Hematopoietic multipotent progenitor cell treated with erythropoietin and hydrocortisone succinate and interleukin-3 and kit ligand, for 4 days (in vitro differentiated cells): ENCODE results near the gene SRBD1.
"Not testable (repeated sequence)": the region's sequence is repeated elsewhere in the genome, so short reads cannot be mapped to it uniquely, and the experiment has no call there.

Experiments
- DNase-seq: peaks from one replicate; pipeline ENCODE4 v3.0.0-alpha.2; 2015

The SRBD1 gene

DNA sequence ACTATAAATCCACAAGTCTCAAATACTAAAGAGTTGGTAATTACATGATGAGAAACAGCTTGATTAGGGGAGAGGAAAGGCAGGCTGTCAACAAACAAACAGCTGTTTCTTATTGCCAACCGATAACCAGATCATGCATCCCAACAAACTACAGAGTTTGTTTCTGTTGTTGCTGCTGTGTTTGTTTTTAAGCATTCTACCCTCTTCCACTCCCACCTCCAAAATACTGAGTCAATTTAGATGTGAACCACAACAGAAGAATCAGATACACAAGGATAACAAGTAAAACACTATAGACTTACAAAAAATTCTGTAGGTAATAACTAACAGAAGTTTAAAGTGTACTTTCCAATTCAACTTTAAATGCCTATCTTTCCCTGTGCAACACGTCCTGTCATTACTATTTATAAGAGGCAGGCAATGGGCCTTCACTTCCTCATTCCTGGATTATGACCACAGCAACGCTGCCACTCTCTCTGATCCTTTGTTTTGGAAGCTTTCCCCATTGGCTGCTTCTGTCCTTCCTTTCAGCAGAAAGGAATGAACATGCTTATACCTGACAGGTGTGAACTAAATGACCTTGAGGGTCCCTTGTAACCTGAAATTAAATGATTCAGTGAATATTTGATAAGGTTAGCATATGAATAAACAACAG is 152.0 kb downstream of the SRBD1 start:
- peak; percentile 57 for DNase-seq

DNA sequence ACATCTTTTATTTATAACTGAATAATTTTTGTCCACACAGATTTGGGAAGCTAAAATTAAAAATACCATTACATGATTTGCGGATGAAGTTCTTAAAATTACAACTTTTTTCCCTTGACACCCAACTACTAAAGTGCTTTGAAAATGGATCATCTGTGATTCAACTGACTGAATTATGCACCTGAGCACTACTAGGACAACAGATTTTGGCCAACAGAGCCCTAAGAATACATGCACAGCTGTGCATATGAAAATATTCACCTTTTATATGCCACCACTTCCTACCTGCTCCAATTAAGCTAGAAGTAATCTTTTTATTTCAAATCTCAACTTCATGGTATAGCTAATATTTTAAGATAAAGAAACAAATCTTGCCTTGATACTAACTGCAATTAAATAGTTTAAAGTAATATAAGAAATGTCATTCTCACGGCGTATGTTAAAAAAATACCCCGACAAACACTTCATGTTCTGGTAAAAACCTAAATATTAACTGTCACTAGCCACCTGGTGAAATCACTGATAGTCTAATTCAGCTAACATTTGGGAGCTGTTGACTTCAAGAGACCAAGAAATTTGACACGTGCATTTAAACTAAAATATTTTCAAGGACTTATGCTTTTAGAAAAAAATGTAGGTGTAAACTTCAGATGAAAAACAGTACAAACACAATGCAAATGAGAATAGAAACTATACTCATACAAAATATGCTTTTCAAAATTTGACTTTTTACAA is 153.7 kb downstream of the SRBD1 start:
- no peak for DNase-seq

DNA sequence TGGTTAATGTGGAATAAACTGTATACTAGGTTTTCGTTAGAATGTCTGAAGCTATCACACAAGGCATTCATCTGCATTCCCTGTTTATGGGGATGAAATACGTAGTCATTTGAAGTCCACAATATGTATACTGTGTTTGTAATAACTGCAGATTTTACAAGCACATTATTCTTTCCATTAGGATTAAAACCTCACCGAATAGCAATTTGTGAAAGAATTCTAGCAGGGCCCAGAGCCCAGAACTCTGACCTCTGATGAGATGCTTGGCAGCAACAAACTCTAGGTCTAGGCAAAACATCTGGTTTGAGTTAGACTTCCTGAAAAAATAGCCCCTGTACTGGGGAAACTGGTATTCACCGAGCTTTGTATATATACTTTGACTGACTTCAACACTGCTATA is 158.2 kb downstream of the SRBD1 start:
- no peak for DNase-seq

DNA sequence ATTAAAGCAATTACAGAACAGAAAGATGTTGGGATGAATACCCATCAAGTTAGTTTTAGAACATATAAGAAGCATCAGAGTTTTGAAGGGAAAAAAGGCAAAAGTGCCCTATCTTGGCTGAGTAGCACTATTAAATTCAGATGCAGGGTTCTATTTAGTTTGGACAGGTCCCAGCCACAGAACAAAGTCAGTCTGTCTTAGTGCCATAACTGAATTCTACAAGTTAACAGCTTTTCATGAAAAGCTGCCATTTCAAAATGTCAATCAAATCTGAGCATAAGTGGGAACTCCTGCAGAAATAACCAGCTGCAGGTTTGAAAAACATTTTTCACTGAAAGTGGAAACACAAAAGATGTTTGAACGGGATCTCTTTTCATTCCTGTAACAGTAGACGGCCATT is 160.4 kb downstream of the SRBD1 start:
- DNase-seq: no peak

DNA sequence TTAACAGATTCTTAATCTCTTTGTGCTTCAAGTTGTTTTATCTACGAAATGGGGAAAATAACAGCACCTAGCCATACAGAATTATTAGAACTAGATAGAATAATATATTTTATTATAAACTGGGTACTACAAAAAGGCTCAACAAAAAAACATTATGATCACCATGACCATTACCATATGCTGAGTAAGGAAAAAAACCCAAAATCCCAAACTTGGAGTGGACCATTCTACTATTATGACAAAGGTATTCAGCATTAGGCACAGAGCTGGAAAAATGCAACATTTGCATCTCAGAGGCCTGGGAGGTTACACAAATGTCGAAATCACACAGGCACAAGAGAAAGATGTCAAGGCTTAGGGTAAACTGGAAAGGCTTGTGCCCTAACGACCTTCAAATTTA is 162.8 kb downstream of the SRBD1 start:
- no peak for DNase-seq

DNA sequence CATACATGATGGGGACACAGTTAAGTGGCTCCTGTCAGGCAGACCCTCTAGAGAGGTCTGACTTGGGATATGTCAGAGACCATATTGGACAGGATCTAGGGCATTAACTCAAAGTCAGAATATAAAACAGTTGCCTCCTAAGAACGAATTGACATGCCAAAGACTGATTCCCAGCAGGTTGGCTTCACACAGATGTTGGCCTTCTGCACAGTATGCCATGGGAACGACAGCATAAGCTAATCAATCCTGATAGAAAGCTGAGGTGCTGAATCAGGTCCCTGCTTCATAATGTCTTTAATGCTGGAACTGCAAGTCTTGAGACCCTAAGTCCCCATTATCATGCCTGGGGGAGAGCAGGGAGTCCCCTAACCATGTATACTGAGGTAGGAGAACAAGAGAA is 165.1 kb downstream of the SRBD1 start:
- DNase-seq: no peak

DNA sequence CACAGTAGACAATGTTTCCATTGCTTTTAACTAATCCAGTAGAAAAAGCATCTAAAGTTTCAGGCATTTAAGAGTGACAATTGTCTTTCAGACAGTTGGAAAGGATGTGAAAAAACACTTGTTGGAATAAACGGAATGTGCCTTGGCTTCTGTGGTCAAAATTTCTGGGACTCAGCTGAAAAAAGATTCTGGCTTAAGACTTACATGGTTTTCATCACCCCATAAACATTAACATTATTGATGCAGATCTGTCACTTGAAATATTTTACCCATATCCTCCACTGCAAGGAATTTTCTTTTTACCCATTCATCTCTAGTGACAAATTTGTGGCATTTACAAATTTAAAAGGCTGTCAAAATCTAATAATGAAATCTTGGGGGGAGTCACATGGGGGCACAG is 166.0 kb downstream of the SRBD1 start:
- no peak for DNase-seq

DNA sequence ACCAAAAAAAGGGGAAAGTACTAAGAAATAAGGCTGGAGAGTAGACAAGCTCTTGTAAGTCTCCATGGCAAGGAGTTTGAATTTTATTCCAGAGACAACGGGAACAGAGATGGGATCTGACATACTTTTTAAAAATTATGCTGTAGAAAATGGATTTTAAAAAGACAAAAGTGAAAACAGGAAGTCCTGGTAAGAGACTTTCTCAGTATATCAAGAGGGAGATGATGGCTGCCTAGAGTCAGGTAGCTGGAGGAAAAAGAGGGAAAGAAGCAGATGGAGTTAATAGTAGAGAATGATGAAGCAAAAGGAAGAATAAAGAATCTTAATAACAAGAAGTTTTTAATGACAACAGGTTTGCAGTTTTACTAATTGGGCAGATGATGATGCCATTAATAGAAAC is 168.1 kb downstream of the SRBD1 start:
- DNase-seq: no peak

DNA sequence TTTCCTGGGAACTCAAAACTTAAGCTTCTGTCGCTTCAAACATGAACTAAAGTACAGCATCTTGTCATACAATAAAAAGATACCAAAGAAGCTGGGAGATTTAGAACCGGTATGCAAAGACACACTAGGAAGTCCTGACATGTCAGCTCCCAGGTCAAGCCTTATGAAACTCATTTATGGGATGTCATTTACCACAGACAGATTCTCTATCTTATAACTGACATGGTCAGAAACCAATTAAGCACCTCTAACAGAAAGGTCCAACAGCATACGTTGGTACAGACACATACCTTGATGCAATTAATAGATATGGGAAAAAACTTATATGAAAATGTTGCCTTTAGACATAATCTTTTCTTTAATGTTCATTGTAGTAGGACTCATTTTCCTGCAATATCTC is 169.0 kb downstream of the SRBD1 start:
- no peak for DNase-seq

DNA sequence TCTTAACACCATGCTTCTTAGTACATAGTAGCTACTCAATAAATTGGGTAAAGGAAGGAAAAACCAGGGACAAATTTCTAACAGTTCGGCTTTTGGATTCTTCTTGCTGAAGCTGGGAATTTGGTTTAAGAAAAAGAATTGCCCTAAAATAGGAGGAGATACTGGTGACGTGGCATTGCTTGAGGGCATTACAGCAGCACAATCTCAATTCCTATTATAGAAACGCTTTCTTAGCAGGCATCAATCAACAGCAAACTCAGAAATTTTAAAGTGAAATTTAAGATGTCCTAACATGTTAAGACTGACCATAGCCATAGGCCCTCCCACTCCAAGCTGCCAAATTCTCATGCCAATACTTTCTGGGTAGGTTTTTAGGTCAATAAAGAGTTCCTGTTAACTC is 169.5 kb downstream of the SRBD1 start:
- DNase-seq: no peak

DNA sequence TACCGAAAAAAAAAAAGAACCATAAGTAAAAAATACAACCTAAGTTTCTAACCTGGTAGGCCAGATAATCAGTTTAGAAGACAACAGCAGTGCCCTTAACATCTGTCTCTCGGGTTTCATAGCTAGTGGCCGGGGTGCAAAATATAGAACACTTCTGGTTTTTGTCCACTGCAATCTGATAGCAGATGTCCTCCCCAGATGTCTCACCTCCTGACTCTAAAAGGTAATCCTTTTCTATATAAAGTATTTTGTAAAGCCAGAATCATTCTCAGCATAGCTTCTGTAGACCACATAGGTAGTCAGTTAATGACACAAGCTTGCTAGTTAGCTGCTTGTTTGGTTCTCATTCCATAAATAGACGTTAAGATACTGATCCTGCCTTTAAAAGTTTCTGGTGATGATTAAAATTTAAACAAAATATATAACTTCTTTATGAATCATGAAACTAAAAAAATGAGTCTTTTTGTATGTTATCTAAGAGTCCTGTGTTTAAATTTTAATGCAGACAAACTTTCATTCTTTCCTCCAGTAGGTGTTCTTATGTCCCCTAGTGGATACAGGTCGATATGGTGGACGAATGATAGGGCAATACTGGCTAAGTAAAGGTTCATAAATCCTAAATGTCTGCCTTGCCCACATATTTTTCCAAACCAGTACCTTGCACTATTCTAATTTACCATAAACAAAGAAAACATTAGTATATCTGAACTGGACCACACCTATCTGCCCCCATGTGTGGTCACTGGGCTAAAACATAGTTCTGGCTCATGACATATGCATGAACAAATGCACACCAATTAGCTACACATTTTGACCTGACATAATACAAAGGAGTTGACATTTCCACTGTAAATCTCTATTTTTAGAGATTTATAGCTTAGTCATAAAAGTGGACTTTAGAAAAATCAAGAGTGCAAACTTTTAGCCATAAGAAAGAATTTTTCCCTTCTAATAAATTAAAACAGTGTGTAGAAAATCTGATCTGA is 171.0 kb downstream of the SRBD1 start:
- peak; percentile 25 for DNase-seq

DNA sequence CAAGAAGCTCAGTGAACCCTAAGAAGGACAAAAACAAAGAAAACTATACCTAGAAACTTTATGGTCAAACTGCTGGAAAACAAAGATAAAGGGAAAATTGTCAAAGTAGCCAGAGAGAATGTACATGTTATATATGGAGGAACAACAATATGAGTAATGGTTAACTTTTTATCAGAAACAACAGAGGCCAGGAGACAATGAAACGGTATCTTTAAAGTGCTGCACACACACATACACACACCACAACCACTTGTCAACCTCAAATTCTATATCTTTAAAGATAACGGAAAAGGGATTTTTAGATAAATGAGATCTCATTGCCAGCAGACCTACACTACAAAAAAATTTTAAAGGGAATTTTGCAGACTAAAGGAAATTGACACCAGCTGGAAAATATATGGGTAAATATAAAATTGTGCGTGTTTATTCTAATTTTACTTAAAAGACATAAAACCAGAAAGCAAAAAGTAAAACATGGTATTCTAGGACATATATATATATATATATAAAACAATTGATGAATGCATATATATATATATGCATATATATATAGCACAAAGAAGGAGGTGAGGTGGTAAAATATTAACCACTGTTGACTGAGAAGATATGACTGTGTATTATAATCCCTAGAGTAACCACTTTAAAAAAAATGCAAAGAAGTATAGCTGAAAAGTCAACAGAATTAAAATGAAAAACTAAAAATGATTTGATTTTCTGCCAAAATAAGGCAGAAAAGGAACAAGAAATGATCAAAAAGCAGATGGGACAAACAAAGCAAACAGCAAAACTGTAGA is 172.0 kb downstream of the SRBD1 start:
- peak; percentile 87 for DNase-seq

DNA sequence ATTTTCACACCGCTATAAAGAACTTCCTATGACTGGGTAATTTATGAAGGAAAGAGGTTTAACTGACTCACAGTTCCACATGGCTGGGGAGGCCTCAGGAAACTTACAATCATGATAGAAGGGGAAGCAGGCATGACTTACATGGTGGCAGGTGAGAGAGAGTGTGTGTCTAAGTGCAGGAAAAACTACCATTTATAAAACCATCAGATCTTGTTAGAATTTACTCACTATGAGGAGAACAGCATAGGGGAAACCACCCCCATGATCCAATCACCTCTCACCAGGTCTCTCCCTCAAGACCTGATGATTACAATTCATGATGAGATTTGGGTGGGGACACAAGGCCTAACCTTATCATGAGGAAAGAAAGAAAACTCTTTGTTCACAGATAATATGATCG is 174.6 kb downstream of the SRBD1 start:
- DNase-seq: no peak

DNA sequence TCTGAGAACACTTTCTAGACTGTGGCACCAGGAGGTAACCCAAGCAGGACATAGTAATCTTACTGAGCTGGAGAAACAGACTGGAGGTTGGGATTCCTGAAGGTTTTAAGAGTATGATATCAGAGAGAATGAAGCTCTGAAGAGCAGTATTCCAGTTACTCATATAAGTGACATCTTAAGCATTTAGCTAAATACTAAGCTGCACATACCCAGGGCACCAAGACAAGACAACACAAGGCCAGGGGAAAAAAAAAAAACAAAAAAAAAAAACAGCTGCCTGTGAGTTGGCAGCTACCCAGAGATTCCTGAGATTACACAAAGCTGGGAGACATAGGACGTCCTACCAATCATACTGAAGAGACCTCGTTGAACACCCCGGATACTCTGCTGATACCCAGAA is 175.8 kb downstream of the SRBD1 start:
- no peak for DNase-seq

DNA sequence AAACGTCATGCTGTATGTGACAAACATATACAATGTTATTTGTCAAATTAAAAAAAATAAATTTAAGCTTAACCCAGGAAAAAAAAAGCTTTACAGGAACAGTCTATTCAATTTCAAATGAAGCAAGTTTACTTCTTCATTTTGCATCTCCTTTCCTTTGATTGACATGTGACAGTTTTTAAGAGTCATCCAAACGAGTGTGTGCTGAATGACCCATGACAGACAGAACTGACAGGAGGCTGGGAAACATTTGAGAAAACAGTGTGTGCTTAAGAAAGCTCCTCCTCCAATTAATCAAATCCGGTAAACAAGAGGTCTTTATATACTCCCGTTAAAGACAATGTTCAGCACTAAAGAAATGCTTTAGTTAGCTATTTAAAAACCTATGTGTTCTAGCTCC is 177.7 kb downstream of the SRBD1 start:
- peak; percentile 11 for DNase-seq

DNA sequence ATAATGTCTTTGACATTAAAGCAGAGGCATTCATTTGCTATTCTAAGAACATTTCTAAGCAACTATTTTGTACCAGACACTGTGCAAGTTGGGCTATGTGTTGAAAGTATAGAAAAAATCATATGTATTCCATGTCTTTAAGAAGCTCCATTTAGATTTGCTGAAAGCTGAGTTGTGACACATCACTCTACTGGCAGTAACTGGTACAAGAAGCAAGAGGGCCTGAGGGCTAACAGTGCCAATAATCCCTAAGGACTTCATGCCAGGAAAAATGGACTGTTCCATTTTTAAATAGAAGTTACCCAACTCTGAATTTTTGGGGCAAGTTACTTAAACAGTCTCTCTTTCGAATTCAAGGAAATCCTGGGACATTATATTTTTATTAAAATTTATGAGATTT is 178.7 kb downstream of the SRBD1 start:
- DNase-seq: no peak

DNA sequence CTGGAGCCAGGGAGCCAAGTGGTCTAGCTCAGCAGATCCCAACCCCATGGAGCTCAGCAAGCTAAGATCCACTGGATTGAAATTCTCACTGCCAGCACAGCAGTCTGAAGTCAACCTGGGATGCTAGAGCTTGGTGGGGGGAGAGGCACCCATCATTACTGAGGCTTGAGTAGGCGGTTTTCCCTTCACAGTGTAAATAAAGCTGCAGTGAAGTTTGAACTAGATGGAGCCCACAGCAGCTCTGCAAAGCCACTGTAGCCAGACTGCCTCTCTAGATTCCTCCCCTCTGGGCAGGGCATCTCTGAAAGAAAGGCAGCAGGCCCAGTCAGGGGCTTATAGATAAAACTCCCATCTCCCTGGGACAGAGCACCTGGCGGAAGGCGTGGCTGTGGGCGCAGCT is 185.0 kb downstream of the SRBD1 start:
- DNase-seq: not testable (repeated sequence)

DNA sequence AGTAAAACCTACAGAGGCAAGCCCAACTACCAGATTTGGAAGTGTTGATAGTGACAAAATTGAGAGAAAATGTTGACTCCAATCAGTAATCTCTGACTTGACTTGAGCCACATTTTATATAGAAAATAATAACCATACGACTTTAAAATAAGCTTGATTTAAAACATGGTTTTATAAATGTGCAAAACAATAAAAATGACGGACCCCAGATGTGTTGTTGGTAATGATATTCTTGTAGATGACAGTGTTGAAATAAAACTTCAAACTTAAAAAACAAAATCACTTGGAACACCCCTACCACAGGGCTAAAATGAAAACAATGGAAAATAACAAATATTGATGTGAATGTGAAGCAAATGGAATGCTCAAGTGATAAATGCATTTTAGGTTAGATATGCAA is 188.1 kb downstream of the SRBD1 start:
- DNase-seq: no peak

DNA sequence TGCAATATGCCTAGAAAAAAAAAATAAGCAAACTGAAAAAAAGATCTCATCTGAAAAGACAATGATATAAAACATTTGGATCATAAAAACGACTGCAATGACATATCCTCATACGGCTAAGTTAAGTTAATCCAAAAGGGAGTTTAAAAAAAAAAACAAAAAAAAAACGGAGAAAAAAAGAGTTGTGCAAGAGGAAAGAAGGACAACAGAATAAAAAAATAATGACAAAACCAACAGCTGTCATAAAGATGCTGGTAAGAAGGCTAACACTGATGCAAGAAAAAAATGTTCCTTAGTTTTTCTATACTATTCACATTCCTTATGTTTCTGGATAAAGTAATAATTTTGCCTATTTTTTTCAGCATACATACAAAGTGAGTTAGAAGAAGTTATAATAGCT is 192.5 kb downstream of the SRBD1 start:
- no peak for DNase-seq

DNA sequence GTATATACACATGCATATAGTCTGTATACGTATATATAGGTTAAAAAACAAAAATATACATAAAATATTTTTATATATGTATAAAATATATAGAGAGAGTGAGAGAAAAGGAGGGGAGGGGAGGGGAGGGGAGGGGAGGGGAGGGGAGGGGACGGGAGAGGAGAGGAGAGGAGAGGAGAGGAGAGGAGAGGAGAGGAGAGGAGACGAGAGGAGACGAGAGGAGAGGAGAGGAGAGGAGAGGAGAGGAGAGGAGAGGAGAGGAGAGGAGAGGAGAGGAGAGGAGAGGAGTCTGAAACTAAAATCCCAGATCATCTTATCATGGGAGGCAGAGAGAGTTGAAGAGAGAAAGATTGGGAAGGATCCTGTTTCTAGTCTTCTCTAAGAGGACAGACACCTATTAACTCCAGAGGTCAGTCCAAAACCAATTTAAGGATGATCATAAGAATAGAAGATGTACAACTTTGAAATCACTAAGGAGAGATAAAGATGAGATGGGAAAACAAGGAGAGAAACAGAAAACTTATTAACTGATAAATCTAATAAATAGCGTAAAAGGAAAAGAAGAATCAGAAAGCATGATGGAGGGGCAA is 195.4 kb downstream of the SRBD1 start:
- no peak for DNase-seq

DNA sequence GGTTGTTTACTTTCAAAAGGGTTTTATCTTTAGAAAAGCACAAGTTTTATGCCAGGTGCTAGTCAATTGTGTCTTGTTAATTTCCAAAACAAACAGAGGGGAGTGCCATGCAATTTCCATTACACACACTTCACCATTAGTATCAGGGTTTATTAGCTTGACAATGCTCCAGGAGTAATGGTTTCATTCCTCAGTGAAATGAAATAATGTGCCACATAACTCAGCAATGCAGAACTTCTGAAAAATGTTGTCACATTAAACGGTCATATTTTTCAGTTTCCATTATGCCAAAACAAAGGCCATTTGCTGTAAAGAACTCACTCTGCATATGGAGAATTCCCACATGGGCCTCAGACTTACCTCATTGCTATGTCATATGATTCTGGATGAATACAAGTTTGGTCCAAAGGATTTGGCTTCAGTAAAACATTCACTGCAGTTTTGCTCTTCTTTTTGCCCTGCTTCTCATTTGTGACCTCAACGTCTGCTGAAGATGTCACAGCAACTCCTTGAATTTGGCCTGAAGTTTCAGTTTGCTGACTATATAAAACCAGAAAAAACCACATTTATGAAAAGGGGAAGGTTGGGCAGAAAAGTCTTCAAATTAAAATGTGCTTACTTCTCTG is 198.2 kb downstream of the SRBD1 start:
- no peak for DNase-seq

DNA sequence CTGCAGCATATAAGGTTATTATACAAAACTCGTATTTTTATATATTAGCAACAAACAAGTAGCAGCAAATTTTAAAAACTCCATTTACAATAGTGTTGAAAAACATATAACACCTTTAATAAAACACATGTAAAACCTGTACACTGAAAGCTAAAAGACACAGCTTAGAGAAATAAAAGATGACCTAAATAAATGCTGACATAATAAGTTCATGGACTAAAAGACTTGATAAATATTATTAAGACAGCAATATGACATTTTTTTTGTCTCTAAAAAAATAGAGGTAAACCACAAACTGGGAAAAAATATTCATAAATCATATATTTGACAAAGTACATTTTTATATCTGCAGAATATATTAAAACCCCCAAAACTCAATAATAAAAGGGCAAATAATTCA is 201.4 kb downstream of the SRBD1 start:
- DNase-seq: no peak
